Fibroblast of pulmonary artery (primary cell): ENCODE measurements around the gene TREML1.

ENCODE experiments used
- DNase-seq: peaks from one replicate; pipeline ENCODE4 v3.0.0-alpha.2; 2010; ENCODE audit warnings: low read depth
- H3K4me3 ChIP-seq: replicated peaks from 2 replicates; pipeline ENCODE4 v1.5.1; 2011; ENCODE audit warnings: low read depth, mild to moderate bottlenecking, control low read depth, low read length, moderate library complexity
- CTCF ChIP-seq: IDR thresholded peaks from 2 replicates; pipeline ENCODE4 v1.5.1; 2011; ENCODE audit warnings: mild to moderate bottlenecking, control low read depth, low read length, inconsistent platforms; ENCODE audit errors: missing control alignments

Gene TREML1

GRCh38 chr6:41153992-41154625, at the start of gene TREML1:
Gene TREML1, minus strand, starts transcription at chr6:41154347. Its CDS starts 59 bp downstream, at chr6:41154288.
- TF ChIP-seq CTCF = no peak
- no peak within 1 kb of the TSS for H3K4me3 ChIP-seq
- DNase-seq = no peak

- no peak for DNase-seq
- TF ChIP-seq CTCF = no peak
- no peak overlapping the region for H3K4me3 ChIP-seq
These were observed 47.6 kb upstream of the TREML1 start for GRCh38 chr6:41201764-41202173.

- no peak for DNase-seq
- no peak within 1 kb of the TSS for H3K4me3 ChIP-seq
- no peak for TF ChIP-seq CTCF
These were observed 47.0 kb upstream of the TREML1 start, which contains the start of gene TREML2 for GRCh38 chr6:41200901-41201763. Gene TREML2, minus strand, starts transcription at chr6:41201149. Its CDS starts 141 bp downstream, at chr6:41201008.

- TF ChIP-seq CTCF = no peak
- H3K4me3 ChIP-seq = no peak overlapping the region
- peak; percentile 52 for DNase-seq
These were observed 46.3 kb upstream of the TREML1 start for GRCh38 chr6:41200296-41200900.

GRCh38 chr6:41199552-41200246, 45.6 kb upstream of the TREML1 start:
- DNase-seq = no peak
- no peak overlapping the region for H3K4me3 ChIP-seq
- no peak for TF ChIP-seq CTCF

- no peak overlapping the region for H3K4me3 ChIP-seq
- no peak for DNase-seq
- no peak for TF ChIP-seq CTCF
These were observed 43.1 kb upstream of the TREML1 start for GRCh38 chr6:41197234-41197633.
